Heart left ventricle (tissue), 13 donors: ENCODE data around the gene EVI2A.
"Not testable (repeated sequence)": the region's sequence is repeated elsewhere in the genome, so short reads cannot be mapped to it uniquely, and the experiment has no call there.

ENCODE experiments used
- POLR2A ChIP-seq, 2 donors: fragments of 450-650 bp; IDR thresholded peaks; one replicate each; pipeline ENCODE4 v1.6.1; 2017; ENCODE audit warnings: antibody characterized with exemption in 2 of 2, mild to moderate bottlenecking in 2 of 2, moderate library complexity in 2 of 2
- TF ChIP-seq, protein P1 (sequence below), 12 donors: fragments of 200-600 bp; sonication (generic) in 4 of 12; IDR thresholded peaks; one replicate each; pipeline versions ENCODE4 v1.5.0 to v1.8.0; 2018 to 2022; ENCODE audit warnings: antibody characterized with exemption in 12 of 12, mild to moderate bottlenecking in 5 of 12
- donor health status: ischemic (EF 13 %, LVEDD 7.1; RV severe dilation, severe dysfunction).
- donor health status: DM: no; HTN: yes; CAD: no.
- donor health status: DM: no; HTN: no; CAD: no.
- donor health status: ischemic (EF 25% LVEDD 6.9; RV normal size, moderate dysfunction).
- donor health status: ischemic (EF 25% LVEDD 5.7; RV mildly dilated, moderate dysfunction).
- donor health status: ischemic (EF 35%, LVEDD 5.7; RV mildly dilated, moderate dysfunction).
- donor health status: nonischemic (EF 11% LVEDD 7.7; RV severe dilation, severe dysfunction).
- donor health status: DM: yes; HTN: yes; CAD: no.
- donor health status: PGD.
- donor health status: ischemic (EF 29% LVEDD 5.4; RV normal size, mild dysfunction).
- donor health status: nonischemic (EF 23%, LVEDD 6.1; RV moderate dilation, normal function).

GRCh38 chr17:31345191-31345747 lies 23.8 kb upstream of the EVI2A start:
- TF ChIP-seq, protein P1, sequence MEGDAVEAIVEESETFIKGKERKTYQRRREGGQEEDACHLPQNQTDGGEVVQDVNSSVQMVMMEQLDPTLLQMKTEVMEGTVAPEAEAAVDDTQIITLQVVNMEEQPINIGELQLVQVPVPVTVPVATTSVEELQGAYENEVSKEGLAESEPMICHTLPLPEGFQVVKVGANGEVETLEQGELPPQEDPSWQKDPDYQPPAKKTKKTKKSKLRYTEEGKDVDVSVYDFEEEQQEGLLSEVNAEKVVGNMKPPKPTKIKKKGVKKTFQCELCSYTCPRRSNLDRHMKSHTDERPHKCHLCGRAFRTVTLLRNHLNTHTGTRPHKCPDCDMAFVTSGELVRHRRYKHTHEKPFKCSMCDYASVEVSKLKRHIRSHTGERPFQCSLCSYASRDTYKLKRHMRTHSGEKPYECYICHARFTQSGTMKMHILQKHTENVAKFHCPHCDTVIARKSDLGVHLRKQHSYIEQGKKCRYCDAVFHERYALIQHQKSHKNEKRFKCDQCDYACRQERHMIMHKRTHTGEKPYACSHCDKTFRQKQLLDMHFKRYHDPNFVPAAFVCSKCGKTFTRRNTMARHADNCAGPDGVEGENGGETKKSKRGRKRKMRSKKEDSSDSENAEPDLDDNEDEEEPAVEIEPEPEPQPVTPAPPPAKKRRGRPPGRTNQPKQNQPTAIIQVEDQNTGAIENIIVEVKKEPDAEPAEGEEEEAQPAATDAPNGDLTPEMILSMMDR (IDR thresholded peaks at IDR 0.05) = not testable (repeated sequence)
- not testable (repeated sequence) for TF ChIP-seq POLR2A (IDR thresholded peaks at IDR 0.05)
